GM19023 (cell line): ENCODE results near the gene ERGIC1.

ENCODE experiments used
- ATAC-seq: cut with Tn5 transposase; IDR thresholded peaks from one replicate; pipeline ENCODE4 v1.9.1; 2021; ENCODE audit warnings: mild to moderate bottlenecking, moderate library complexity; ENCODE audit not compliant: unreplicated experiment

Gene ERGIC1

GRCh38 chr5:172971482-172971881 lies 137.4 kb downstream of the ERGIC1 start:
- ATAC-seq: no peak

- ATAC-seq: no peak
Measured at GRCh38 chr5:172972552-172972951, 138.5 kb downstream of the ERGIC1 start.

- ATAC-seq: no peak
Measured at GRCh38 chr5:172973127-172973916, 139.3 kb downstream of the ERGIC1 start.

- ATAC-seq: no peak
Measured at GRCh38 chr5:172973931-172974330, 139.9 kb downstream of the ERGIC1 start.

- no peak for ATAC-seq
Measured at GRCh38 chr5:172975289-172975688, 141.2 kb downstream of the ERGIC1 start.

GRCh38 chr5:172979778-172980177 lies 145.7 kb downstream of the ERGIC1 start:
- ATAC-seq: no peak

- ATAC-seq: no peak
Measured at GRCh38 chr5:172981931-172982330, 147.9 kb downstream of the ERGIC1 start.

- ATAC-seq: peak; percentile 94
Measured at GRCh38 chr5:172983542-172984243, 149.6 kb downstream of the ERGIC1 start, which contains the start of gene ATP6V0E1. Gene ATP6V0E1 (plus strand): TSS chr5:172983771. CDS start chr5:172983861, 90 bp downstream.

- peak; percentile 53 for ATAC-seq
Measured at GRCh38 chr5:172984244-172984953, 150.3 kb downstream of the ERGIC1 start.

GRCh38 chr5:172985596-172985995 lies 151.5 kb downstream of the ERGIC1 start:
- no peak for ATAC-seq

- ATAC-seq: no peak
Measured at GRCh38 chr5:172988276-172988675, 154.2 kb downstream of the ERGIC1 start.

- no peak for ATAC-seq
Measured at GRCh38 chr5:172990776-172991175, 156.7 kb downstream of the ERGIC1 start.

- no peak for ATAC-seq
Measured at GRCh38 chr5:172994405-172994804, 160.4 kb downstream of the ERGIC1 start.

- no peak for ATAC-seq
Measured at GRCh38 chr5:172999372-172999973, 165.4 kb downstream of the ERGIC1 start.

GRCh38 chr5:172999974-173000373 lies 165.9 kb downstream of the ERGIC1 start:
- ATAC-seq: no peak

GRCh38 chr5:173001229-173001841 lies 167.3 kb downstream of the ERGIC1 start:
- ATAC-seq: no peak
